IMR-90 (cell line): ENCODE measurements around the gene PLCB4. TPM values are rescaled to one million over a fixed set of nuclear protein-coding genes. Genes with fewer than 3 reads are reported as not detected.

Source experiments
- ATAC-seq: fragments of 200-7000 bp; cut with Tn5 transposase; 2 replicates; pipeline ENCODE4 v1.9.1; 2020; ENCODE audit warnings: low read depth, mild to moderate bottlenecking, moderate library complexity
- BruUV-seq: library from RNA; stranded (reverse); fragments of 400-500 nt; replicated peaks from 2 replicates; lab custom pipeline; 2021; lab: Mats Ljungman, UMichigan
- CTCF ChIA-PET: fragments of 300-600 bp; formaldehyde crosslinking; extraction: SDS; loops from one replicate; lab custom pipeline; 2021; ENCODE audit warnings: antibody characterized with exemption; lab: Yijun Ruan, JAX
- POLR2A ChIA-PET: fragments of 300-600 bp; sonication (Branson Sonifier 250); formaldehyde crosslinking; loops from one replicate; lab custom pipeline; 2022; ENCODE audit warnings: antibody characterized with exemption; ENCODE audit not compliant: unreplicated experiment; lab: Charles Lee
- DNase-seq: peaks from one replicate; pipeline ENCODE4 v3.0.0; 2013
- H2AFZ ChIP-seq: replicated peaks from 2 replicates; pipeline ENCODE3; 2013; ENCODE audit warnings: low read length, mild to moderate bottlenecking; ENCODE audit not compliant: poor library complexity
- H2AK5ac ChIP-seq: 2 replicates; pipeline ENCODE4 v1.6.1; 2013; ENCODE audit warnings: low read depth, low read length, inconsistent platforms
- H2AK9ac ChIP-seq: replicated peaks from 2 replicates; pipeline ENCODE3; 2013; ENCODE audit warnings: mild to moderate bottlenecking, low read depth, low read length, moderate library complexity; ENCODE audit not compliant: poor library complexity
- H2BK120ac ChIP-seq: 2 replicates; pipeline ENCODE4 v1.6.1; 2013; ENCODE audit warnings: low read depth, low read length, inconsistent platforms
- H2BK15ac ChIP-seq: 3 replicates; pipeline ENCODE4 v1.6.1; 2013; ENCODE audit warnings: low read depth, low read length, inconsistent platforms
- H2BK20ac ChIP-seq: 2 replicates; pipeline ENCODE4 v1.6.1; 2013; ENCODE audit warnings: low read depth, mild to moderate bottlenecking, inconsistent platforms, low read length, moderate library complexity
- H2BK5ac ChIP-seq: 2 replicates; pipeline ENCODE4 v1.6.1; 2013; ENCODE audit warnings: mild to moderate bottlenecking, low read depth, low read length, inconsistent platforms; ENCODE audit not compliant: poor library complexity, severe bottlenecking
- H3K14ac ChIP-seq: replicated peaks from 2 replicates; pipeline ENCODE4 v1.6.1; 2013; ENCODE audit warnings: low read depth, low read length, inconsistent platforms
- H3K18ac ChIP-seq: 2 replicates; pipeline ENCODE4 v1.6.1; 2013; ENCODE audit warnings: low read depth, low read length, control low read depth
- H3K23ac ChIP-seq: 2 replicates; pipeline ENCODE4 v1.6.1; 2013; ENCODE audit warnings: low read depth, low read length, inconsistent platforms
- H3K27ac ChIP-seq: 2 replicates; pipeline ENCODE4 v1.5.1; 2013; ENCODE audit warnings: mild to moderate bottlenecking, control low read depth, low read length; ENCODE audit not compliant: insufficient read depth
- H3K27me3 ChIP-seq: 2 replicates; pipeline ENCODE4 v1.6.1; 2013; ENCODE audit warnings: low read length; ENCODE audit not compliant: control insufficient read depth, insufficient read depth
- H3K36me3 ChIP-seq: 2 replicates; pipeline ENCODE4 v1.6.1; 2013; ENCODE audit warnings: low read length, mixed read lengths; ENCODE audit not compliant: control insufficient read depth, insufficient read depth
- H3K4ac ChIP-seq: 2 replicates; pipeline ENCODE4 v1.6.1; 2013; ENCODE audit warnings: low read depth, low read length, inconsistent platforms
- H3K4me1 ChIP-seq: 2 replicates; pipeline ENCODE4 v1.6.1; 2013; ENCODE audit warnings: low read length, mixed read lengths; ENCODE audit not compliant: control insufficient read depth, insufficient read depth
- H3K4me2 ChIP-seq: 2 replicates; pipeline ENCODE4 v1.6.1; 2013; ENCODE audit warnings: low read depth, mild to moderate bottlenecking, control low read depth, low read length, moderate library complexity
- H3K4me3 ChIP-seq: 2 replicates; pipeline ENCODE4 v1.5.1; 2013; ENCODE audit warnings: low read depth, mild to moderate bottlenecking, control low read depth, low read length, moderate library complexity; ENCODE audit not compliant: insufficient read depth
- H3K56ac ChIP-seq: 2 replicates; pipeline ENCODE4 v1.6.1; 2013; ENCODE audit warnings: low read length, inconsistent platforms; ENCODE audit not compliant: insufficient read depth; ENCODE audit errors: extremely low read depth
- H3K79me1 ChIP-seq, 2 experiments: 2 replicates each; pipeline ENCODE4 v1.6.1; 2013; ENCODE audit warnings: low read length in 2 of 2, inconsistent platforms in 1 of 2, low read depth in 1 of 2
- H3K9ac ChIP-seq: 2 replicates; pipeline ENCODE4 v1.6.1; 2013; ENCODE audit warnings: low read depth, low read length, control low read depth
- H3K9me1 ChIP-seq: 2 replicates; pipeline ENCODE4 v1.6.1; 2013; ENCODE audit warnings: low read length, inconsistent platforms; ENCODE audit not compliant: insufficient read depth
- H3K9me3 ChIP-seq: 2 replicates; pipeline ENCODE4 v1.6.1; 2013; ENCODE audit warnings: low read length; ENCODE audit not compliant: control insufficient read depth, insufficient read depth
- H4K20me1 ChIP-seq: 2 replicates; pipeline ENCODE4 v1.6.1; 2013; ENCODE audit warnings: low read length, inconsistent platforms; ENCODE audit not compliant: insufficient read depth
- H4K5ac ChIP-seq: 2 replicates; pipeline ENCODE4 v1.6.1; 2013; ENCODE audit warnings: mild to moderate bottlenecking, low read depth, low read length, control low read depth
- H4K8ac ChIP-seq, 2 experiments: 2 replicates each; pipeline ENCODE4 v1.6.1; 2013; ENCODE audit warnings: low read depth in 2 of 2, low read length in 2 of 2, control low read depth in 1 of 2, inconsistent platforms in 1 of 2
- H4K91ac ChIP-seq: 2 replicates; pipeline ENCODE4 v1.6.1; 2013; ENCODE audit warnings: low read depth, low read length, inconsistent platforms; ENCODE audit not compliant: insufficient read depth
- NFE2L2 ChIP-seq: fragments of 150-350 bp; IDR thresholded peaks from 2 replicates; pipeline ENCODE4 v1.6.1; 2016; ENCODE audit warnings: low read depth, mild to moderate bottlenecking, low read length
- POLR2A ChIP-seq: IDR thresholded peaks from 2 replicates; pipeline ENCODE4 v1.6.1; 2012; ENCODE audit warnings: mild to moderate bottlenecking, low read depth, low read length
- RFX5 ChIP-seq: IDR thresholded peaks from 2 replicates; pipeline ENCODE4 v1.8.0; 2012; ENCODE audit warnings: low read depth, mild to moderate bottlenecking, low read length, moderate library complexity
- SMC3 ChIP-seq: fragments of 150-350 bp; IDR thresholded peaks from 2 replicates; pipeline ENCODE4 v1.6.1; 2016; ENCODE audit warnings: low read depth, mild to moderate bottlenecking, antibody characterized with exemption, low read length, moderate library complexity
- WGBS, 2 experiments: methylation state at CpG; one replicate each; pipeline versions ENCODE4 v1.1.5 to v1.1.7; 2013; ENCODE audit warnings: missing lambda C conversion rate in 2 of 2; ENCODE audit not compliant: insufficient read length in 1 of 2; ENCODE audit errors: extremely low coverage in 2 of 2; 5-methylcytosine and 5-hydroxymethylcytosine counted together
- dilution Hi-C: fragments of 300-500 bp; cut with HindIII; formaldehyde crosslinking; loops from one replicate; pipeline ENCODE4 v1.14.3; 2018; ENCODE audit warnings: low sequenced_read_pairs; ENCODE audit not compliant: unreplicated experiment
- in situ Hi-C: fragments of 300-500 bp; cut with MboI; formaldehyde crosslinking; loops from 3 replicates; pipeline ENCODE4 v1.14.3; 2019; ENCODE audit warnings: low sequenced_read_pairs, inconsistent platforms, mixed read lengths
- intact Hi-C: fragments of 100-400 bp; cut with micrococcal nuclease; formaldehyde crosslinking; loops from 2 replicates; pipeline ENCODE4 v1.10.0; 2022
- polyA plus RNA-seq, 3 experiments: library from polyadenylated mRNA; depleted of rRNA; stranded (reverse); fragments of >200 nt; gene quantifications; 2 replicates each; pipeline ENCODE4 v1.2.3, GENCODE V29; 2012; ENCODE audit warnings: low replicate concordance in 1 of 3
- total RNA-seq: library from RNA; depleted of rRNA; stranded (reverse); fragments of >200 nt; gene quantifications from 2 replicates; pipeline ENCODE4 v1.2.3, GENCODE V29; 2012
- TF ChIP-seq, protein P1 (sequence below): conservative IDR thresholded peaks from 2 replicates; pipeline ENCODE4 v1.5.1; 2012; ENCODE audit warnings: mild to moderate bottlenecking, low read depth, low read length, improper control_type of control experiment

PLCB4 gene
- total and polyA plus RNA-seq, 2 of the 4 experiments (the other 2 are of a cell fraction) = 12.5 to 24.0 TPM

GRCh38 chr20:9467995-9468394 lies 399.1 kb downstream of the PLCB4 start:
- Histone ChIP-seq H3K4me1 (no peaks in the 10 kb centered on the region), H3K56ac (no peak overlapping the region), H4K8ac (no peak overlapping the region), H3K18ac (no peak overlapping the region), H2BK5ac (no peak overlapping the region), H3K9me3 (no peaks in the 10 kb centered on the region), H3K4ac (no peak overlapping the region), H3K79me1 (no peaks in the 10 kb centered on the region), H3K9me1 (peaks cover 3% of the 10 kb centered on the region; the same call in 1 of the 2 replicates), H3K27me3 (no peaks in the 10 kb centered on the region), H2BK20ac (no peak overlapping the region), H2AFZ (no peak overlapping the region), H2AK5ac (no peak overlapping the region), H4K20me1 (no peaks in the 10 kb centered on the region), H3K36me3 (peaks cover 6% of the 10 kb centered on the region; the same call in 1 of the 2 replicates), H4K91ac (no peak overlapping the region), H3K14ac (no peak overlapping the region), H3K9ac (no peak overlapping the region), H2BK15ac (no peak overlapping the region), H2AK9ac (no peak overlapping the region), H2BK120ac (no peak overlapping the region), H3K23ac (no peak overlapping the region), H3K27ac (no peak overlapping the region), H3K4me2 (no peak overlapping the region), H3K4me3 (no peak overlapping the region), H4K5ac (no peak overlapping the region)
- CTCF ChIA-PET = interaction anchor here (0.7 to 0.8 kb wide), 2 partner anchors 9 to 59 kb away, joined by 4 to 7 read pairs; no protein-coding TSS in a partner anchor
- in situ Hi-C loops = no loop called here
- TF ChIP-seq POLR2A = no peak
- 0 out of 2 replicates have a peak, but pooled peaks have one; percentile 4 for TF ChIP-seq SMC3
- no peak for TF ChIP-seq RFX5
- TF ChIP-seq NFE2L2 = no peak
- TF ChIP-seq, protein P1, sequence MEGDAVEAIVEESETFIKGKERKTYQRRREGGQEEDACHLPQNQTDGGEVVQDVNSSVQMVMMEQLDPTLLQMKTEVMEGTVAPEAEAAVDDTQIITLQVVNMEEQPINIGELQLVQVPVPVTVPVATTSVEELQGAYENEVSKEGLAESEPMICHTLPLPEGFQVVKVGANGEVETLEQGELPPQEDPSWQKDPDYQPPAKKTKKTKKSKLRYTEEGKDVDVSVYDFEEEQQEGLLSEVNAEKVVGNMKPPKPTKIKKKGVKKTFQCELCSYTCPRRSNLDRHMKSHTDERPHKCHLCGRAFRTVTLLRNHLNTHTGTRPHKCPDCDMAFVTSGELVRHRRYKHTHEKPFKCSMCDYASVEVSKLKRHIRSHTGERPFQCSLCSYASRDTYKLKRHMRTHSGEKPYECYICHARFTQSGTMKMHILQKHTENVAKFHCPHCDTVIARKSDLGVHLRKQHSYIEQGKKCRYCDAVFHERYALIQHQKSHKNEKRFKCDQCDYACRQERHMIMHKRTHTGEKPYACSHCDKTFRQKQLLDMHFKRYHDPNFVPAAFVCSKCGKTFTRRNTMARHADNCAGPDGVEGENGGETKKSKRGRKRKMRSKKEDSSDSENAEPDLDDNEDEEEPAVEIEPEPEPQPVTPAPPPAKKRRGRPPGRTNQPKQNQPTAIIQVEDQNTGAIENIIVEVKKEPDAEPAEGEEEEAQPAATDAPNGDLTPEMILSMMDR = peak; percentile 22; the same call in 1 of the 2 replicates
- WGBS, 2 experiments = no CpG with 5 or more reads among the region's 3 CpGs
- no peak for DNase-seq
- dilution Hi-C loops = no loop called here
- POLR2A ChIA-PET = no interaction called here
- intact Hi-C loops = no loop called here
- BruUV-seq = no TSS peak
- no peak for ATAC-seq
